SK-N-DZ (cell line): Measurements from ENCODE around the gene MSANTD2.
"Not testable (repeated sequence)": the region's sequence is repeated elsewhere in the genome, so short reads cannot be mapped to it uniquely, and the experiment has no call there.

Source experiments
- DNase-seq: peaks from one replicate; pipeline ENCODE4 v3.0.0-alpha.2; 2015; ENCODE audit warnings: low spot score

MSANTD2 gene

DNA sequence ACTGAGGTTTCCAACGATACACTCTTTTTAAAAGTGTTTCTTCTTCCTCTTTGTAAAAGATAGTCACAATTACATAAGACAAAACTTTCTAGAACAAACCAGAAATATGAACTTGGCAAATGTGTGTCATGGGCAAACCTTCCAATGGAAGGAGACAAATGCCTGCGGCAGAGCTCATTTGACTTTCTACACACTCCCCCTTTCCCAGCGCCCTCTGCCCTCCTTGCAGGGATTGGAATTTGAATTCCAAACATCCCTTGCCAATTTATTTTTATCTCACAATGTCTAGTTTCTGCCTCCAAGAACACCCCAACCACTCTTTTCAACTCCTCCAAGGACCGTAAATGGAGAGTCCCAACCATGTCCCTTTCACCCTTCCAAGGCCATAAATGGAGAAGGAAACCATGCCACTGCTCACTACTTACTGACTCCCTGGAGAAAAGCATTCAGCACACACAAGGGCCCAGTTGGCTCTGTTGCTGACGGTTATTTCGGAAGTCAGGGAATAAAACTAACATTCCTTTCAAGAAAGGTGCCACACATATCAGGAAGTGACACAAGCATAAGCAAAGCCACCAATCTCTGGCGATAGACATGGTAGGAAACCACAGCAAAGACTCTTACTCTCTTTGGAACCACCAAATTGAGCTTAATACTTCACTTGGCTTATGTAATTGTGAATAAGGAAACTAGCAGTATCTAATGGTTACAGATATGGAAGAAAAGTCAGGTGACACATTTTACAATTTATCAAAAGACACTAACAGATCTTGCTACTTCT, 23.2 kb downstream of the MSANTD2 start:
- DNase-seq: no peak

DNA sequence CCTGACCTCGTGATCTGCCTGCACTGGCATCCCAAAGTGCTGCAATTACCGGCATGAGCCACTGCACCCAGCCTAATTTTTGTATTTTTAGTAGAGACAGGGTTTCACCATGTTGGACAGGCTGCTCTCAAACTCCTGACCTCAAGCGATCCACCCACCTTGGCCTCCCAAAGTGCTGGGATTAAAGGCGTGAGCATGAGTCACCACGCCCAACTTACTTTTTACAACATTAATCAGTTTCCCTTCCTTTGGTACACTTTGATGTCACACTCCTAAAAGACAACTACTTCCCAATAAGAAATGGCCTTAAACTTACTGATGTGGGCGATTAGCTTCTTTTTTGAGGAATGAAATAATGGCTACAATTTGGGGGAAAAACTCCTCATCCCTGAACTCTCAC, 29.2 kb downstream of the MSANTD2 start:
- not testable (repeated sequence) for DNase-seq

- DNase-seq: no peak
Observed at GRCh38 chr11:124769806-124770774, 30.1 kb downstream of the MSANTD2 start.

DNA sequence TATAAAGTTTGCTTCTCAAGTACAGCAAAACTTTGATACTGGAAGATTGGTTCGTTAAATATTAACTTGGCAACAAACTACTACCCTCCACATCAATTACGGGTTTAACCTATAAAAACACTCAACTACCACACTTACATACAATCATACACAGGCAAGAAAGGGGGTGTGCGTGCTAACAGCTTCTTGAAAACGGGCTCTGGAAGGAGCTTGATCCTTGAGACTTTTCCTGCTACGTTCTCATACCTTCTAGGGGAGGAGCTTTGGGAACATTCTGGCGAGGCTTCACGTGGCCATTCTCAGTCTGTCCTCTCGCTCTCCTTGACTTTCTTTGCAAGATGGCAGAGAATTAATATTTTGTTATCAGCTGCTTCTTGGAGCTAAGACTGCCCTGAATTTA, 31.3 kb downstream of the MSANTD2 start:
- no peak for DNase-seq

GRCh38 chr11:124766156-124766555, 34.0 kb downstream of the MSANTD2 start:
- DNase-seq: no peak

- peak; percentile 37 for DNase-seq
Observed at GRCh38 chr11:124763156-124763947, 36.9 kb downstream of the MSANTD2 start.

- no peak for DNase-seq
Observed at GRCh38 chr11:124762624-124763155, 37.5 kb downstream of the MSANTD2 start.

DNA sequence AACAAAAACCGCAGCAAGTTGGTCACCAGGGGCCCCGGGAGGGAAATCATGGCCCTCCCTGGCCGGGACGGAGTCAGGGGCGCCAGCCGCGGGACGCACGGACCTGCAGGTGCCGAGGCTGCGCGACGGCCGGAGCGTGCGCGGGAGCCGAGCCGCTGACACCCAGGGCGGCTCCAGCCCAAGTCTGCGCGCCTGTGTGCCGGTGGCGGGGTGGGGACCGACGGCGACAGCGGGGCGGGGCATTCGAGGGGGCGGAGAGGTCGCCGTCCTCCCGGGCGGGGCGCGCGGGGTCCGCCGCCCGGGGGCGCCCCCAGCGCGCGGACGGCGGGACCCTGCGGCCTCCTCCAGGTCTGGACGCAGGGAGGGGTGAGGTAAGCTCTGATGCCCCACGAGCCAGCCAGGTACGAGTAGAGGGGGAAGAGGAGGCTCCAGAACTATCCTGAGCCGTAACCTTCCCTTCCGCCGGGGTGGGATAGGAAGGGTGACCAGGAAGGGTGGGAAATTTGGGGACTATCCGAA, 38.0 kb downstream of the MSANTD2 start, which contains the start of gene ESAM:
TSS of gene ESAM (minus strand) at position 186 of the 519 bp plus-strand sequence. CDS start at position 50, 136 bp downstream.
- DNase-seq: no peak

DNA sequence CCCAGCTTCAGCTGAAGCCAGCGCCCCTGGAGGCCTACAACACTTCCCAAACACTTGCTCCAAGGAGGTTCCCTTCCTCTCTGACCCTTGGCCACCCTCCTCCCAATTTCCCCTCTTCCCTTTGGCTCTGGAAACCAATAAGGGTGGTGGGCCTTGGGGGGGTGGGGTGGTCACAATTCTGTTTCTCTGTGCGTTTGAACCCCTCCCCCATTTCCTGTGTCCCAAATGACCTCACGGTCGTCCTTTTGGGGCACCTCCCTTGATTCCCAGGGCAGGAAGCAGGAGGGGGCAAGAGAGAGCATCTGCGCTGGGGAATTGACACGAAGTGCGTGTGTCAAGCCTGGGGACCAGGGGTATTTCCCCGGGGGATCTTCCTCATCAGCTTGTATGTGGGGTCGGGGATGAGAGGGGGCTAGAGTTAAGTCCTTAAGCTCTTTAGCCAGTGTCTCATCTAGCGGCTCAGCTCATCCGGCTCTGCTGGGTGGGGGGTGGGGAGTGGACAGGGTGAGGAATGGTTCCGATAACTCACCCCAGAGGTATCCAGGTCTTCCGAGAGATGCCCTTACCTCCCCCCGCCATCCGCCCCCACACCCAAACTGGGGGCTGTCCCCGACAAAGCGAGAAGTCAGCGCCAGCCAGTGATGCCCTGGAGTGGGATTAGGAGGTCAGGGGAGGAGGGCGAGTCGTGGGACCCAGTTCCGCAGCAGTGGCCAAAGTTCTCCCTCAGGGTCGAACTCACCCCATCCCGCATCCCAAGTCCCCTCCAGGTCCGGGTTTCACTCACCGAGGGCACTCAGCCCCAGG, 38.7 kb downstream of the MSANTD2 start:
- DNase-seq: no peak

- no peak for DNase-seq
Observed at GRCh38 chr11:124760806-124761205, 39.4 kb downstream of the MSANTD2 start.

- DNase-seq: no peak
Observed at GRCh38 chr11:124760205-124760652, 40.0 kb downstream of the MSANTD2 start.

- no peak for DNase-seq
Observed at GRCh38 chr11:124759266-124760204, 40.7 kb downstream of the MSANTD2 start.

DNA sequence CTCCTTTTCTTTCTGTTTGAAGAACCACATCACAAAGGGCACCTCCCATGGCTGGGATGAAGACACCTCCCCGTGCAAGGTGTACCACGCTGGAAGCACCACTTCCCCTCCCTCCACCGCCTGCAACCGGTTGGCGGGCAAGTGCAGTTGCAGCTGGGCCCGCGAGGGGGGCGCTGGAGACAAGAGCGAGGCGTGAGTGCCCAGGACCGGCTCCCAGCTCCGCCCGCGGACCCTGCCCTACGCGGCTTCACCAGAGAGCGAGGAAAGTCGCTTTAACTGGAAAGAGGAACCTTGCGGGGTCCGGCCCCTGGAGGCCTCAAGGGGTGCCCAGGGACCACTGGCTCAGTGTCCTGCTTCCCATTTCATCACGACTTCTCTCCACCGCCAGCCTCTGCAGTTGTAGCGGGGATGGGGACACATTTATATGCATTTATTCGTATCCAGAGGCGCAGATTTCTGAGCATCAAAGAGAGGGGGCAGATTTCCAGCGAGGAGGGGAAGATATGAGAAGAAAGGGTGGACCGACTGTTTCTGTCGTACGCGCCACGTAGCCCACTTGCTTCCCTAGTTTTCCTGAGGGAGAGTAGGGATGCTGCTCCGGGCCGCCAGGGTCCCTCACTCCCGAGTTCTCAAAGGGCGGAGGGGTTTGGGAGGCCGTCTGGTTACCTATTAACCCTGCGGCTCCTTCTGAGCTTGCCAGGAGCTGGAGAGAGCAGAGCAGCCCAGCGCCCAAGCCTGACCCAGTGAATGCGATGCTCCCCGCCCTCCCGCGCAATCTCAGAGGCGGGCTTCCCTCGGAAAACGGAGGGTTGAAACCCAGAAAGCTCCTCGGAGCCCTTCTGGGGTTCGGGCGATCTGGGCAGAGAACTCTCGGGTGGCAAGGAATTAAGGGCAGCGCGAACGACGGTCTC, 41.6 kb downstream of the MSANTD2 start:
- peak; percentile 73 for DNase-seq

DNA sequence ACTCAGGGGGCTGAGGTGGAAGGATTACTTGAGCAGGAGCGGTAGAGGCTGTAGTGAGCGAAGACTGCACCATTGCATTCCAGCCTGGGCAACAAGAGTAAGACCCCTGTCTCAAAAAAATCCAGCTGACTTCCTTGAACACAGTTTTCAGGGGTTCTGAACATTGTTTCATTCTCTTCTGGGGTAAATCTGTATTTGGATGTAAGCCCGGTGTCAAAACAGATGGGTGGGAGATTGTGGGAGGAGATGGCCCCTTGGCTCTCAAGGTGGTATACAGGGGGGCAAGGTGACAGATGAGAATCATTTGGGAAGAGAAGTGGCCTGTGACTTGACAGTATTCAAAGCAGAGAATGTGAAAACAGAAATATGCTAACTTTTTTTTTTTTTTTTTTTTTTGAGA, 42.9 kb downstream of the MSANTD2 start:
- no peak for DNase-seq

DNA sequence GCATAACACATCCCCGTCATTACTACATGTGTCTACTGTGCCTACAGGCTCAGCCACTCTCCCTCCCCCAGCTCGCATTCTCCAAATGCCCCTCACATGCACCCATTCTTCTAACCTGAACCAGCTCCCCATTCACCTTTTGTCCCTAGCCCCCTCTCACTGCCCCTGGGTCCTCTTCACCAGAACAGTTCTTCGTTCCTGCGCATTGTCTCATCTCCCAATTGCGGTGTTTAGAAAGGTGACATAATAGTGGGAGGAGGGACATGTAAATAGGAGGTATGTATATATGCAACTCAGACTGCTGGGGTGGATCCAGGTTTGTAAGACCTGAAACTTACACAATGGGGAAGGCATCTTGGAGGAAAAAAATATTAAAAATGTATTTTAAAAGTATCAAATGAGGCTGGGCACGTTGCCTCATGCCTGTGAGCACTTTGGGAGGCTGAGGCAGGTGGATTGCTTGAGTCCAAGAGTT, 43.4 kb downstream of the MSANTD2 start:
- DNase-seq: no peak

DNA sequence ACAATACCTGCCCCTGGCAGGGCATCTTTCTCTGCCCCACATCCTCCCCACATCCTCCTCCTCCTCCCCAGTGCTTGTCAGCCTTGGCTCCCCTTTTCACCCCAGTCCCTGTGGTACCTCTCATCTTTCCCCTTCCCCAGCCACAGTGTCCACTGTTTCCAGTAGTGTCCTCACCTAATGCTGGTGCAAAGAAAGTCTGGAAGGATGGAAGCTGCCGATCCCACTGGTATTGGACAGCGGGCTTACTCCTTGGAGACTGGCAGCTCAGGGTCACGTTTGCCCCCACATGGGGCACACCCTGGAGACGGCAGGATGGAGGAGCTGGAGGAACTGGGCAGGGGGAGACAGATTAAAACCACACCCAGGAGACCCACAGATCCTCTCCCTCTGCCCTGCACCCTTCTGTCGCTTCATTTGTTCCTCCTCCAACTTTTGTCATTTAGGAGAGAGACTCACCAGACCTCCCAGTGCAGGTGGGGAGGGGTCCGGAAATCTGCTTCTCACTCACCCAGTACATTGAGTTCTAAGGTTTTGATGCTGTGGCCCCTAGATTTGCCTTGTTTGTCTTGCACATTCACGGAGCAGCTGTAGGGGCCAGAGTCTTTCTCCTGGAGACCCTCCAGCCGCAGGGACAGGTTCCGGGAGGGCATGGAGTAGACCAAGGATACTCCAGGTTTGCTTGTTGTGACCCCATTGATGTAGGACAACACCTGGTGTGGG, 44.0 kb downstream of the MSANTD2 start:
- DNase-seq: no peak

DNA sequence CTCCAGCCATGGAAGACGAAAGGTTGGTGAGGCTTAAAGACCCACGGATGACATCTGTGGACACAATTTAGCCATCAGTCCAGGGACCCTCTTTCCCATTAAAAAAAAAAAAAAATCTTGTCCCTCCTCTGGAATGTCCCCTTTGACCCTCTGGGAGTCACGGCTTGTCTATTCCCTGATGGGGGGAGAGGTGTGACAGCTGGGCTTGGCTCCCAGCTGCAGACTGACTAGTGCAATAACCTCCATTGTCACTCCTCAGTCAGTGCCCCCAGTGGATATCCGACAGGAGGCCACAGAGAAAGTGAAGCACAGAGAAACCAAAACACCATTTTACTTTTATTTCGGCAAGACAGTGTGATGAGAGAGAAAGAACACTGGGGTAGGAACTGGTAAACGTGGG, 45.5 kb downstream of the MSANTD2 start:
- DNase-seq: no peak
